Posterior vena cava (tissue), 2 donors: ENCODE results near the gene DEGS2. TPM values are rescaled to one million over a fixed set of nuclear protein-coding genes. Genes with fewer than 3 reads are reported as not detected.

Experiments used
- DNase-seq: peaks from one replicate; pipeline ENCODE4 v3.0.0-alpha.2; 2020; ENCODE audit warnings: low spot score
- intact Hi-C, 2 donors: fragments of 100-400 bp; cut with DNase I; formaldehyde crosslinking; loops; one replicate each; pipeline versions ENCODE4 v1.14.1 to v1.14.2; 2022 to 2023
- total RNA-seq, 2 donors: library from RNA; stranded (reverse); fragmentation: NEBNext Ultra II Directional; extraction: Animal tissue kit (Norgen Biotek cat#: 25700); gene quantifications; one replicate each; pipeline ENCODE4 v1.2.1, GENCODE V29; 2021
- donor health status: DM: yes; HTN: yes; CAD: no.
- donor health status: DM: yes; HTN: yes; CAD: no.

Gene DEGS2
- total RNA-seq, 2 donors from 2014 or later, result 0.10 to 1.2 TPM

DNA sequence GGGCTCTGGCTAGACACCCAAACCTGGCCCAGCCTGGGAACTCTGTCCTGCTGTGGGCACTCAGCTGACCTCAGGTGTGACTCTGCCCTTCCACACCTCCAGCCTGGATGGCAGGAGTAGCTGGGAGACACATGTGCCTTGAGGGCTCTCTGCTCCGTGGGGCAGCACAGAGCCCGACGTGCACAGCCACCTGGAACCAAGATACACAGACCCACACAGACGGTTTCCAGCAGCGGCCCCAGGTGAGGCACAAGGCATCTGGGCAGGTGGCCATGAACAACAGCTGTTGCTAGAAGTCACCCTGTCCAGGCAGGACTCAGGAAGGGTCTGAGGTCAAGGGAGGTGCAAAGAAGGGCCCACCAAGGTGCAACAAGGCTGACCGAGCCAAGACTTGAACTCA is 5.9 kb downstream of the DEGS2 start:
- DNase-seq, result no peak
- intact Hi-C loops, result no loop called here

- no peak for DNase-seq
- intact Hi-C loops, result no loop called here
Observed at GRCh38 chr14:100152091-100152490, 7.4 kb downstream of the DEGS2 start.

DNA sequence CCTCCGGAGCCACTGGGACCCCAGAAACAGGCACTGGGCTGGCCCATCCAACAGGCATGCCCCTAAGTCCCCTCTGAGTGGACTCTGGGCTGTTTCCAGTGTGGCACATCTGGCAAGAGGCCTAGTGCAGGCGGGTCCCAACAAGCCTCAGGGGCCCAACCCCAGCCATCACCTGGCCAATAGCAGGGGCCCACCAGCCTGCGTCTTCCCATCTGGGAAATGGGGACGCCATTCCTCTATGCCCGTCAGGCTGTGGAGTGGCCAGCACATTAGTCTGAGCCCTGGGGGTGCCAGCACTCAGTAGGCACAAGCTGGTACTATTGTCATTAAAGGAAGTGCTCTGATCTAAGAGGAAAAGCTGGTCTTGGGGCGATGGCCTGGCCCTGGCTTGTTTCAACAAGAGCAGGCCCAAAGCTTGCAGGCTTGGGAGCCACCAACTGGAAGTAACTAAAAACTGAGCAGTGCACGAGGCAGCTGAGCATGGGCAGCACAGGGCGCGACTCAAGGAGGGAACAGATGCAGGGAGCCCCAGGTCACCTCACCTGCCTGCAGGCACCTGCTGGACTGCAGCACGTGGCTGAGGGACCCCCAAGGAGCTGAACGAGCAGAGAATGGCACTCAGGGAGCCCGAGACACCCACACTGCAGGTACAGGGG is 8.4 kb downstream of the DEGS2 start:
- DNase-seq, result no peak
- intact Hi-C loops, result no loop called here

GRCh38 chr14:100149851-100150611 is 9.4 kb downstream of the DEGS2 start:
- intact Hi-C loops, result no loop called here
- no peak for DNase-seq

DNA sequence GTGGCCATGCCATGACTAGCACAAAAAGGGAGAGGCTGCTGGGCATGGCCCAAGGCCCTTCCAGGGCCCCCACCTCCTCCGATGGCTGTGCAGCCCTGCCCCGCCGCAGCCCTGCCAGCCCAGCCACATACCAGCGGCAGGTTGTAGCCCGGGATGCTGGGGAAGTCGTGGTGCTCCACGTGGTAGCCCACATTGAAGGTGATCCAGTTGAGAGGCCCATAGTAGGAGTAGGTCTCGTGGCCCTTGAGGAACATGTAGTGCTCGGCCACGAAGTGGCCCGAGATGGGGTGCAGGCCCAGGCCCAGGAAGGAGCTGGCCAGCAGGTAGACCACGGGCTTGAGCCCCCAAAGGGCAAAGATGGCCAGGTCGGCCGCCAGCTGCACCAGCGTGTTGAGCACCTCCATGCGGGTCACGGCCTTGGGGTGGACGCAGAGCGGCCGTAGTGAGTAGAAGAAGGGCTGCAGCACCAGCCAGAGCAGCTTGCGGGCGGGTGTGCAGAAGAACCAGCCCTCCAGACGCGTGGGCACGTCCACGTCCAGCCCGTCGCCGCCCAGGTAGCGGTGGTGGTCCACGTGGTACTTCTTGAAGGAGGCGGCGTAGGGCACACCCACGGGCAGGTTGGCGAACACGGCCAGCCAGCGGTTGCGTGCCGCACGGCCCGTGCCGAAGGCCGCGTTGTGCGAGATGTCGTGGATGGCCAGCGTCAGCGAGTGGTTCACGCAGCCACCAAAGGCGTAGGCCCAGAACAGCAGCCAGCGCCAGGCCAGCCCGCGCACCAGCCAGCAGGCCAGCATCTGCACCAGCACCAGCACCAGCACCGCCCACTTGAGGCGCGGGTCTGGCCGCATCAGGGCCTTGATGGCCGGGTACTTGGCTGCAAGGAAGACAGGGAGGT is 10.4 kb downstream of the DEGS2 start:
- intact Hi-C loops, result no loop called here
- DNase-seq, result no peak

DNA sequence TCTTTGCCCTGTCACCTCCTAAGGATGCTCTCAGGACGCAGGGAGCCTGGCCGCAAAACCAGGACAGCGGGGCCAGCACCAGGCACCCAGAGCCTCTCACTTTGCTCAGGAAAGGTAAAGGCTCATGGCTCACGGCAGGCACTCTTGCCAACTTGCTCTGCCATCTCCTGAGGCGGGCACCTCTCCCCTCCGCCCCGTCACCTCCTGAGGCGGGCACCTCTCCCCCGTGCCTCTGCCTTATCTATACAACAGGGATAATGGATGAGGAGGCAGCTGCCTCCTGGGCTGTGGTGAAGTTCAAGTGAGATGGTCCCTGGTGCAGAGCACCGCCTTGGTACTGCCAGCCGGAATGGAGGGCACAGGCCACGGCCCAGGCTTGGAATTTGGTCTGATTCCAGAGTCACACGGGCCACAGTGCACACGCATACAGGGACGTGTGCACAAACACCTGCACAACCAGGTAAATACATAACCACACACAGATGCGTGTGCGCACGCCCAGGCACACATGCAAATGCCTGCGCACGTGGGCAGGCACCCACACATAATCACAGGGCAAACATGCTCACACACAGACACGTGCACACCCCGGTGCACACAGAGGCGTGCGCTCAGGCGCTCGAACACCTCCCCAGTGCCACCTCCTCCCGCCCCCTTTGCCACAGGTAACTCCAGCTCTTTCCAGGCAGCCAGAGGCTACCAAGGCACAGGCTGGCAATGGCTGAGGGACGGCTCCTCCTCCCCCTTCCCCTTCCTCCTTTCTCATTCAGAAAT is 11.6 kb downstream of the DEGS2 start:
- no peak for DNase-seq
- intact Hi-C loops, result no loop called here

DNA sequence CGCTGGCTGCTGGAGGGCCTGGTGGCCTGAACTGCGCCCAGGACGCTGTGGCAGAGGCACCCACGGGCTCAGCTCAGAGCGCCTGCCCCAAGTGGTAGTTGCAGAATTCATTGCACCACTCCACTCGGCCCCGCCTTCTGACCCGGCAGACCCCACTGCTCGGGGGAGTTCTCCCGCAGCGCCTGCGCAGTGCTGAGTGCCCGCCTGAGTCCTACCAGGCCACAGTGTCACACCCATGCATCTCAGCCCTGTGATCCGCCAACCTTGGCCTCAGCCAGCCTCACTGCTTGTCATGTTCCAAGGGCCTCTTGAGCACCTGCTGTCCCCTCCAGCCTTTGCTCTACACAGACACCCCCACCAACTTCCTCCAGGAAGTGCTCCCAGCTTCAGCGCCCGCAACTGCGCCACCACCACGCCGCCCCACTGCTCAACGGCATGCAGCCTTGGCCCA is 12.2 kb downstream of the DEGS2 start:
- intact Hi-C loops, result no loop called here
- DNase-seq, result no peak

DNA sequence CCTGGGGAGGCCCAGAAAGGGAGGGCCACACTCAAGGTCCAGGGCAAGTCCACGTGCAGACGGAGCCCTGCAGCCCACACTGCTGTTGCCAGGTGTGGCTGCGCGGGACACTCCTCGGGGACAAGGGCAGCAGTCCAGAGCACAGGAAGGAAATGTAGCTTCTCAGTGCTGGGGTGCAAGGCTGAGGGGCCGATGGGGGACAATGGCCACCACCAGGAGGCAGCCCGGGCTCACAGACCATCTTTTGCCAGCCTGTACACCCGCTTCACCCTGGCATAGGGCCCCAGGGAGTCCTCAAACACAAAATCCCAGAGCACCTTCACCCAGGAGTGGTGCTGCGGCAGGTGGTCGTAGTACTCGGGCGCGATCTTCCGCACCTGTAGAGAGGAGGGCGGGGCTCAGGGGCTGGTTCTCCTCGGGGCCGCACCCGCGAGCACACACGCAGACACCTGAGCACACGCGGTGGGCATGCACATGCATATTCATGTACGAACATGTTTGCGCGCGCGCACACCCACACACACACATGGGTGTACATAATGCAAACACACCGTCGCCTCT is 12.8 kb downstream of the DEGS2 start:
- DNase-seq, result no peak
- intact Hi-C loops, result no loop called here

GRCh38 chr14:100145682-100146464 is 13.6 kb downstream of the DEGS2 start:
- intact Hi-C loops, result no loop called here
- DNase-seq, result no peak

GRCh38 chr14:100144996-100145646 is 14.3 kb downstream of the DEGS2 start:
- intact Hi-C loops, result no loop called here
- no peak for DNase-seq

GRCh38 chr14:100144645-100144995 is 14.8 kb downstream of the DEGS2 start:
- intact Hi-C loops, result no loop called here

DNA sequence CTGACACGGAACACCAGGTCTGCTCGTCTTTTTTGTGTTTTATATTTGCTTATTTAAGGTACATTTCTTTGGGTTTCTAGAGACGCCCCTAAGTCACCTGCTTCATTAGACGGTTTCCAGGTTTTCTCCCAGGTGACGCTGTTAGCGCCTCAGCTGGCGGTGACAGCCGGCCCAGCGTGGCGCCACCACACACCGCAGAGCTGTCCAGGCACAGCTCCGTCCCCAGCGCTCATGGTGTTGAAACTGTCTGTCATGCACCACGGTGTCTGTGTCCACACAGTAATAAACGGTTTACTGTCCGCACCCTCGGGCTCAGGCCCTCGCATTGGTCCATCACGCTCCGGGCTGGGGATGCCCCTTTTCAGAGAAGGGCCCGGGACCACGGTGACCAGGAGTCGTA is 15.5 kb downstream of the DEGS2 start:
- no peak for DNase-seq
- intact Hi-C loops, result no loop called here

More at GRCh38 chr14:100144645-100144995, 14.8 kb downstream of the DEGS2 start:
- DNase-seq, result no peak

DNA sequence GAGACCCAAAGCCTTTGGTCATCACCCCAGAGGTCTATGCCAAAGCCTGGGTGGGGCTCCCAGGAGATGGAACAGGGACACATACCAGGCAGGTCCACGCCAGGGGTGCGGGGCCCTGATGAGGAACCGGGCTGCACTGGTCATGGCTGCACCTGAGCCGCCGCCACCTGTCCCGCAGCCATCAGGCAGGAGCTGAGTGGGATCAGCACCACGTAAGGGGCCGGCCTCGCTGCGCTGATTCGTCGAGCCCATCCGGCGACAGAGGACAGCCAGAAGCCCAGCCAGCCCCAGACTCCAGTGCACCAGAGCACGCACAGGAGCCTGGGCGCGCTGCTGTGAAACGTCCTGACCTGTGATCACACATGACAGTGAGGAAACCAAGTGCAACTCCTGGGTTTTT is 15.9 kb downstream of the DEGS2 start:
- no peak for DNase-seq
- intact Hi-C loops, result no loop called here

GRCh38 chr14:100142073-100143040 is 17.1 kb downstream of the DEGS2 start:
- no peak for DNase-seq

DNA sequence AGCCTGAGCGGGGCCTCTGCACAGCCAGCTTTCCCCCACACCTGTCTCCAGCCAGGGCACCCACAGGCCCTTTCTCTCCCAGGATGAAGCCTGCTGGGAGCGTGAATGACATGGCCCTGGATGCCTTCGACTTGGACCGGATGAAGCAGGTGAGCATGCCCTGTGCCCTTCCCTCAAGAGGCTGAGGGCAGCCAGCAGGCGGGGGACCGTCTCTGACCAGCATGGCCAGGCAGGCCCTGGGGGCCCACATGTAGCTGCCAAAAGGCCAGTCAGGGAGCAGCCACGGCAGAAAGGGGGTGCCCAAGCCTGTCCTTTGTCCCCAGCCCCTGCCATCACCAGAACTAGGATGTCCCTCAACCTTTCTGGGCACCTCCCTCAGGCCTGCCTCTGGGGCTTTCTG is 18.3 kb downstream of the DEGS2 start:
- intact Hi-C loops, result no loop called here
- DNase-seq, result no peak

More at GRCh38 chr14:100142073-100143040, 17.1 kb downstream of the DEGS2 start:
- intact Hi-C loops, result no loop called here

DNA sequence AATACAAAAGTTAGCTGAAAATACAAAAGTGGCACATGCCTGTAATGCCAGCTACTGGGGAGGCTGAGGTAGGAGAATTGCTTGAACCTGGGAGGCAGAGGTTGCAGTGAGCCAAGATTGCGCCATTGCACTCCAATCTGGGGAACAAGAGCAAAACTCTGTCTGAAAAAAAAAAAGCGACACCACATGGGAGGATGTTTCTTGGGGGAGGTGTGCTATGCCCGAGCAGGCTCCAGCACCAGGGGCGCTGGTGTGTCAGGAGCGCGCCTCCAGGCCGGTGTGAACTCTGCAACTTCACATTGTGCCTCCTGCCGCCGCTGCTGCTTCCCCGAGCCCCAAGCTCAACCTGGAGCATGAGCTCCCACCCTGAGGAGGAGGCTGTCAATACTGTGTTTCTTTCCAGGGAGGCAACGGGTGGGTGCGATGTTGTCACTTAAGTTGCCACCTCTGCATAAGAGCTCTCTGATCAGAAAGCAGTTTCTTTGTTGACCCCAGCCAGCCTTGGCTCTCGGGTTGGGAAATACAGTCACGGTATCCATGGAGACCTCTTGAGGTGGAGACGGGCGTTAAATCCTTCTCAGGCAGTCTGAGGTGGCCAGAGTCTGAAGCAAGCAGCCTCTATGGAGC is 18.9 kb downstream of the DEGS2 start:
- intact Hi-C loops, result no loop called here
- no peak for DNase-seq
